Measurements from ENCODE around the gene CABP2. TPM values are rescaled to one million over a fixed set of nuclear protein-coding genes. Genes with fewer than 3 reads are reported as not detected.

The CABP2 gene
- not detected in 2 replicates for total RNA-seq (2021)
- long read RNA-seq = 0 reads

DNA sequence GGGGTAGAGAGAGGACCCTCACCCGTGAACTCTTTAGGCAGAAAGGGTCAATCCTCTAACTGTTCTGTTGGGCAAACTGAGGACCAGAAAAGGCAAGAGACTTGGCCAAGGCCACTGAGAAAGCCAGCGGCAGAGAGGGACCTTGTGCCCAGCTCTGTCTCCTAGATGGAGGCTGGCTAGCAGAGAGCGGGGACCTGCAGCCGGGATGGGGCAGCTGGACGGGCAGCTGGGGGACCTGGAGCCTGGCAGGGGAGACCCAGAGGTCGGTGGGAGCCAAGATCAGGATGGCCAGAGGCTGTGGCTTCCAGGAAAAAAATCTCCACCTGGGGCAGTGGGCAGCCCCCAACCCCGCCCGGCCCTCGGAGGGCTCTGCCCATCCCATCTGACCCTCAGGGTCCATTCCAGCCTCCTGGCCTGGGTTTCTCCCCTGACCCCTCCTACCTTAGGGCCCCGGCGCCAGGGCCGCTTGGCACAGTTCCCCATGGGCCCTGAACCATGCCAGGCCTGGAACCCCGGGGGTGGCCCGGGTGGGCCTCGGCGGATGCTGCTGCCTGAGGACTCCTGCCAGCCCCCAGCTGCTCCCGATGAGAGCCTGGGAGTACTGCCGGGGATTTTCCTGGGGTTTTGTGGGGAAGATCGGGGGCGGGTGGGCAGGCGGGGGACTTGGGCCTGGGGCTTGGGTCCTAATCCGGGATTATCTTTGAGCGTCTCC, at the start of gene CABP2:
CABP2 (minus strand) TSS at position 603 of the 712 bp plus-strand sequence; CDS start at position 483, 120 bp downstream.
- Mint-ChIP-seq H3K36me3 (ENCODE audit: insufficient read depth in 1 of 3, low read depth in 3 of 3) (no peaks in the 10 kb centered on the region; a peak in 2 of 7 replicates), H3K4me3 (no peak within 1 kb of the TSS), H3K4me1 (no peaks in the 10 kb centered on the region; a peak in 1 of 4 replicates), H3K27me3 (ENCODE audit: low read depth) (peaks cover 27% of the 10 kb centered on the region), H3K27ac (no peak within 1 kb of the TSS), H3K9me3 (peaks cover 0 to 2% of the 10 kb centered on the region in 2 experiments; a peak in 1 of 5 replicates)
- no peak within 1 kb of the TSS for H3K18ac ChIP-seq (ENCODE audit: insufficient read length, low read depth, low read length)
- no peaks in the 10 kb centered on the region for H3K79me2 ChIP-seq (ENCODE audit: insufficient read depth, low read length)
- no peaks in the 10 kb centered on the region for H3K79me1 ChIP-seq (ENCODE audit: insufficient read depth, low read depth, low read length, poor library complexity, severe bottlenecking)
- no peaks in the 10 kb centered on the region for H3K27me3 ChIP-seq (ENCODE audit: insufficient read depth, low read length)
- no peak within 1 kb of the TSS for H2BK20ac ChIP-seq (ENCODE audit: low read depth, low read length, poor library complexity, severe bottlenecking)
- no peak within 1 kb of the TSS for H3K9ac ChIP-seq (ENCODE audit: extremely low read depth, insufficient read length, low read length)
- H3T11ph ChIP-seq (ENCODE audit: low read length) = no peak within 1 kb of the TSS
- no peak within 1 kb of the TSS for H2AFZ ChIP-seq (ENCODE audit: low read length)
- H2AK5ac ChIP-seq (ENCODE audit: insufficient read length, low read length) = no peak within 1 kb of the TSS
- H3K23me2 ChIP-seq (ENCODE audit: insufficient read length, low read depth, low read length, poor library complexity, severe bottlenecking) = no peaks in the 10 kb centered on the region
- no peak within 1 kb of the TSS for H3K4ac ChIP-seq (ENCODE audit: low read depth, low read length)
- TF ChIP-seq, protein P1, sequence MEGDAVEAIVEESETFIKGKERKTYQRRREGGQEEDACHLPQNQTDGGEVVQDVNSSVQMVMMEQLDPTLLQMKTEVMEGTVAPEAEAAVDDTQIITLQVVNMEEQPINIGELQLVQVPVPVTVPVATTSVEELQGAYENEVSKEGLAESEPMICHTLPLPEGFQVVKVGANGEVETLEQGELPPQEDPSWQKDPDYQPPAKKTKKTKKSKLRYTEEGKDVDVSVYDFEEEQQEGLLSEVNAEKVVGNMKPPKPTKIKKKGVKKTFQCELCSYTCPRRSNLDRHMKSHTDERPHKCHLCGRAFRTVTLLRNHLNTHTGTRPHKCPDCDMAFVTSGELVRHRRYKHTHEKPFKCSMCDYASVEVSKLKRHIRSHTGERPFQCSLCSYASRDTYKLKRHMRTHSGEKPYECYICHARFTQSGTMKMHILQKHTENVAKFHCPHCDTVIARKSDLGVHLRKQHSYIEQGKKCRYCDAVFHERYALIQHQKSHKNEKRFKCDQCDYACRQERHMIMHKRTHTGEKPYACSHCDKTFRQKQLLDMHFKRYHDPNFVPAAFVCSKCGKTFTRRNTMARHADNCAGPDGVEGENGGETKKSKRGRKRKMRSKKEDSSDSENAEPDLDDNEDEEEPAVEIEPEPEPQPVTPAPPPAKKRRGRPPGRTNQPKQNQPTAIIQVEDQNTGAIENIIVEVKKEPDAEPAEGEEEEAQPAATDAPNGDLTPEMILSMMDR (conservative IDR thresholded peaks at IDR 0.05) = no peak
- no peak within 1 kb of the TSS for H3K56ac ChIP-seq (ENCODE audit: insufficient read length, low read depth, low read length)
- no peaks in the 10 kb centered on the region for H4K20me1 ChIP-seq (ENCODE audit: control insufficient read depth, insufficient read depth, insufficient read length)
- no peak within 1 kb of the TSS for H3K27ac ChIP-seq (ENCODE audit: insufficient read length, low read depth, low read length)
- peak within 1 kb of the TSS; percentile 54; the same call in 1 of the 2 replicates for H2BK15ac ChIP-seq (ENCODE audit: low read depth, low read length)
- DNase-seq = no peak
- no peak within 1 kb of the TSS for H4K5ac ChIP-seq (ENCODE audit: insufficient read length, low read depth, low read length)
- no peak within 1 kb of the TSS; the same call in 1 of the 2 replicates for H3K14ac ChIP-seq (ENCODE audit: insufficient read depth, low read length)
- no CpG with 5 or more reads among the region's 23 CpGs for WGBS (ENCODE audit: extremely low coverage, insufficient read length, low lambda C conversion rate)
- no peak within 1 kb of the TSS for H2BK12ac ChIP-seq (ENCODE audit: insufficient read length, low read depth, low read length)
- no peak within 1 kb of the TSS for H2BK5ac ChIP-seq (ENCODE audit: insufficient read length, low read length)
- H3K23ac ChIP-seq (ENCODE audit: insufficient read length, low read depth, low read length) = no peak within 1 kb of the TSS
- H4K8ac ChIP-seq (replicated peaks; ENCODE audit: insufficient read length, low read depth, low read length) = no peak within 1 kb of the TSS
- H4K91ac ChIP-seq (ENCODE audit: insufficient read length, low read depth, low read length) = no peak within 1 kb of the TSS
- no peak within 1 kb of the TSS for H3K4me2 ChIP-seq (ENCODE audit: insufficient read depth, insufficient read length, low read length)
- no peak within 1 kb of the TSS for H2BK120ac ChIP-seq (ENCODE audit: low read depth, low read length, poor library complexity, severe bottlenecking)
- no peaks in the 10 kb centered on the region for H3K9me3 ChIP-seq (ENCODE audit: control insufficient read depth, low read depth, low read length)
- H3K4me1 ChIP-seq (ENCODE audit: insufficient read depth, low read length) = no peaks in the 10 kb centered on the region
